SK-N-SH treated with all-trans-retinoic acid at 6 μM for 48 hours (cell line): Measurements from ENCODE around the gene GPBAR1.

Experiments
- ATAC-seq: fragments of 200-7000 bp; cut with Tn5 transposase; 3 replicates; pipeline ENCODE4 v1.9.1; 2020; ENCODE audit warnings: mild to moderate bottlenecking, moderate library complexity
- ARNTL ChIP-seq: fragments of 450-650 bp; formaldehyde crosslinking; IDR thresholded peaks from 2 replicates; pipeline ENCODE4 v1.5.0; 2020; ENCODE audit warnings: low read depth, mild to moderate bottlenecking, moderate library complexity, borderline replicate concordance
- BACH2 ChIP-seq: fragments of 250-450 bp; sonication (Bioruptor Pico); IDR thresholded peaks from 2 replicates; pipeline ENCODE4 v1.9.0; 2021; ENCODE audit warnings: mild to moderate bottlenecking, borderline replicate concordance
- CSDC2 ChIP-seq: fragments of 250-450 bp; sonication (Bioruptor Pico); IDR thresholded peaks from 2 replicates; pipeline ENCODE4 v1.5.0; 2020; ENCODE audit warnings: mild to moderate bottlenecking, moderate library complexity
- ESRRG ChIP-seq: fragments of 250-450 bp; sonication (Bioruptor Pico); IDR thresholded peaks from 2 replicates; pipeline ENCODE4 v1.6.1; 2021; ENCODE audit warnings: mild to moderate bottlenecking
- GLIS3 ChIP-seq: fragments of 250-450 bp; sonication (Bioruptor Pico); IDR thresholded peaks from 2 replicates; pipeline ENCODE4 v1.5.0; 2020; ENCODE audit warnings: mild to moderate bottlenecking, moderate library complexity
- ISL1 ChIP-seq: fragments of 250-450 bp; sonication (Bioruptor Pico); IDR thresholded peaks from 2 replicates; pipeline ENCODE4 v2.1.2; 2022; ENCODE audit warnings: mild to moderate bottlenecking, moderate library complexity
- OSR1 ChIP-seq: fragments of 250-450 bp; sonication (Bioruptor Pico); IDR thresholded peaks from 2 replicates; pipeline ENCODE4 v1.8.0; 2022; ENCODE audit warnings: moderate library complexity, mild to moderate bottlenecking, inconsistent platforms
- PPARA ChIP-seq: fragments of 250-450 bp; sonication (Bioruptor Pico); IDR thresholded peaks from 2 replicates; pipeline ENCODE4 v1.5.0; 2020; ENCODE audit warnings: mild to moderate bottlenecking, borderline replicate concordance
- RARB ChIP-seq: fragments of 250-450 bp; sonication (Bioruptor Pico); IDR thresholded peaks from 2 replicates; pipeline ENCODE4 v1.8.0; 2021; ENCODE audit warnings: mild to moderate bottlenecking, moderate library complexity
- SNAI2 ChIP-seq: fragments of 250-450 bp; sonication (Bioruptor Pico); IDR thresholded peaks from 2 replicates; pipeline ENCODE4 v1.5.0; 2020; ENCODE audit warnings: mild to moderate bottlenecking, moderate library complexity
- TCF4 ChIP-seq: fragments of 250-450 bp; sonication (Bioruptor Pico); IDR thresholded peaks from 2 replicates; pipeline ENCODE4 v1.8.0; 2021; ENCODE audit warnings: mild to moderate bottlenecking, moderate library complexity, borderline replicate concordance
- TOX ChIP-seq: fragments of 250-450 bp; sonication (Bioruptor Pico); IDR thresholded peaks from 2 replicates; pipeline ENCODE4 v1.8.0; 2021; ENCODE audit warnings: mild to moderate bottlenecking, moderate library complexity, borderline replicate concordance
- TSHZ2 ChIP-seq: fragments of 250-450 bp; sonication (Bioruptor Pico); IDR thresholded peaks from 2 replicates; pipeline ENCODE4 v1.5.0; 2020; ENCODE audit warnings: mild to moderate bottlenecking, moderate library complexity
- ZC3H10 ChIP-seq: fragments of 250-450 bp; sonication (Bioruptor Pico); IDR thresholded peaks from 2 replicates; pipeline ENCODE4 v1.5.1; 2021; ENCODE audit warnings: mild to moderate bottlenecking, moderate library complexity
- ZFP3 ChIP-seq: fragments of 250-450 bp; sonication (Bioruptor Pico); IDR thresholded peaks from 2 replicates; pipeline ENCODE4 v1.5.0; 2020; ENCODE audit warnings: mild to moderate bottlenecking, moderate library complexity
- ZFP30 ChIP-seq: fragments of 450-650 bp; formaldehyde crosslinking; IDR thresholded peaks from 2 replicates; pipeline ENCODE4 v1.5.0; 2022; ENCODE audit warnings: mild to moderate bottlenecking, moderate library complexity
- ZNF565 ChIP-seq: fragments of 450-650 bp; formaldehyde crosslinking; conservative IDR thresholded peaks from 2 replicates; pipeline ENCODE4 v1.5.0; 2020; ENCODE audit warnings: low read depth, mild to moderate bottlenecking, moderate library complexity
- ZNF70 ChIP-seq: fragments of 450-650 bp; formaldehyde crosslinking; IDR thresholded peaks from 2 replicates; pipeline ENCODE4 v1.5.0; 2020; ENCODE audit warnings: mild to moderate bottlenecking, moderate library complexity
- ZNF8 ChIP-seq: fragments of 450-650 bp; formaldehyde crosslinking; IDR thresholded peaks from 2 replicates; pipeline ENCODE4 v1.5.0; 2020; ENCODE audit warnings: mild to moderate bottlenecking, moderate library complexity
- TF ChIP-seq, protein P1 (sequence below): fragments of 250-450 bp; sonication (Bioruptor Pico); IDR thresholded peaks from 2 replicates; pipeline ENCODE4 v1.8.0; 2020; ENCODE audit warnings: mild to moderate bottlenecking, moderate library complexity, borderline replicate concordance
- TF ChIP-seq, protein P2 (sequence below): fragments of 250-450 bp; sonication (Bioruptor Pico); IDR thresholded peaks from 2 replicates; pipeline ENCODE4 v1.5.1; 2021; ENCODE audit warnings: mild to moderate bottlenecking, moderate library complexity
- TF ChIP-seq, protein P3 (sequence below): fragments of 250-450 bp; sonication (Bioruptor Pico); IDR thresholded peaks from 2 replicates; pipeline ENCODE4 v1.5.1; 2020; ENCODE audit warnings: low read depth, mild to moderate bottlenecking, moderate library complexity

The GPBAR1 gene

DNA sequence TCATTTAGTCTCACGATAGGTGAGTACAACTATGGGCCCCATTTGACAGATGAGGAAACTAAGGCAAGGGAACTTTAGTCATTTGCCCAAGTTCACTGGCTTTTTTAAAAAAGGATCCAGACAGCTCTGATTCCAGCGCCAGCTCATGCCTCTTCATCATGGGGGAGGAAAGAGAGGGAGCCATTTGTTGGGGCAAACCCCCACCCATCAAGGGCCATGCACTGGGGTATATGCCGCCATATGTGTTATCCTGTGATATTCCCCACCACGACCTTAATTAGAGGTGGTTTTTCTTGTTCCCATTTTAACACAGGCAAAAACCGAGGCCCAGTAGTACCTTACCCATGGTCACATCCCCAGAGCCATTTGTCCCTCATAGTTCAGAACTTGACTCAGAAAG lies 649 bp upstream of the GPBAR1 start:
- TF ChIP-seq SNAI2 (no peak), ARNTL (CRISPR knock-in tag) (no peak), ZC3H10 (no peak), ISL1 (CRISPR knock-in tag) (no peak), CSDC2 (no peak), GLIS3 (CRISPR knock-in tag) (no peak), TOX (no peak), ZFP30 (CRISPR knock-in tag) (no peak)
- TF ChIP-seq, protein P1, sequence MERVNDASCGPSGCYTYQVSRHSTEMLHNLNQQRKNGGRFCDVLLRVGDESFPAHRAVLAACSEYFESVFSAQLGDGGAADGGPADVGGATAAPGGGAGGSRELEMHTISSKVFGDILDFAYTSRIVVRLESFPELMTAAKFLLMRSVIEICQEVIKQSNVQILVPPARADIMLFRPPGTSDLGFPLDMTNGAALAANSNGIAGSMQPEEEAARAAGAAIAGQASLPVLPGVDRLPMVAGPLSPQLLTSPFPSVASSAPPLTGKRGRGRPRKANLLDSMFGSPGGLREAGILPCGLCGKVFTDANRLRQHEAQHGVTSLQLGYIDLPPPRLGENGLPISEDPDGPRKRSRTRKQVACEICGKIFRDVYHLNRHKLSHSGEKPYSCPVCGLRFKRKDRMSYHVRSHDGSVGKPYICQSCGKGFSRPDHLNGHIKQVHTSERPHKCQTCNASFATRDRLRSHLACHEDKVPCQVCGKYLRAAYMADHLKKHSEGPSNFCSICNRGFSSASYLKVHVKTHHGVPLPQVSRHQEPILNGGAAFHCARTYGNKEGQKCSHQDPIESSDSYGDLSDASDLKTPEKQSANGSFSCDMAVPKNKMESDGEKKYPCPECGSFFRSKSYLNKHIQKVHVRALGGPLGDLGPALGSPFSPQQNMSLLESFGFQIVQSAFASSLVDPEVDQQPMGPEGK (CRISPR knock-in tag) = no peak
- ATAC-seq = no peak

DNA sequence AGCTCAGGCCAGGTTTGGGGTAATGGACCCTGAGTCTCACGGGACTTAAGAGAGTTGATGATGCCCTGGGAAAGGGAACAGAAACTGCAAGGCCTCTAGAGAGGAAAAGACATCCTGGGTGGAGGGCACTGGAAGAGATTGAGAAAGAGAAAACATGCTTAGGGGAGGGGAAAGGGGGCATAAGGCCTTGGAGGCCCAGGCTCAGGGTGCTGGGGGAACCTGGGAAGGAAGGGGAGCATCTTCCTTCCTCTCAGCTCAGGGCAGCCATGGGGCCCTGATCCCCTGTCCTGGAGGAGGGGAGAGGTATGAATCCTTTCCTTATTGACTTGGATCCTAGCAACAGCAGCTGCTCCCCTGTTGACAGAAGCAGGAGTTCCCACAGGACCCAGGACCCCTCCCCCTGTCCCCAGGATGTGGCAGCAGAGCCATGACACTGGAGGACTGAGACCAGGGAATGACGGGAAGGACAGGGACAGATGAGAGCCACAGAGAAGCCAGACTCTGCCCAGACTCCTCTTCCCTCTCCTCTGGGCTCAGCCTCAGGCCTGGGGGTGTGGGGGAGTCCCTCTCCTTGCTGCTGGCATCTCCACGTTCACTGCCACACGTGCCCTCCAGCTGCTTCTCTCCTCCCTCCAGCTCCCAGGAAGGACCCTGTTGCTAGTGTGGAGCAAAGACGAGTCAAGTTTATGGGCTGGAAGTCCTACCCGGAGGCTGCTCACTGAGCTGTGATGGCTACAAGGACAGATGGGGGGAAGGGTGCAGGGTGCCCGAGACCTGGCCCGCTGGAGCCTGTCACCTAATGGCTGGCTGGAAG lies 815 bp downstream of the GPBAR1 start:
- no peak for ATAC-seq
- TF ChIP-seq TCF4 (no peak), ISL1 (CRISPR knock-in tag) (no peak), TSHZ2 (CRISPR knock-in tag) (no peak), RARB (CRISPR knock-in tag) (no peak), ARNTL (CRISPR knock-in tag) (no peak), ZNF8 (CRISPR knock-in tag) (no peak), ZC3H10 (no peak), GLIS3 (CRISPR knock-in tag) (no peak), ZFP3 (CRISPR knock-in tag) (no peak), ZNF70 (CRISPR knock-in tag) (no peak), BACH2 (CRISPR knock-in tag) (no peak), PPARA (CRISPR knock-in tag) (no peak), ESRRG (CRISPR knock-in tag) (no peak), OSR1 (CRISPR knock-in tag) (no peak)
- TF ChIP-seq, protein P1 (CRISPR knock-in tag) = no peak
- TF ChIP-seq, protein P2, sequence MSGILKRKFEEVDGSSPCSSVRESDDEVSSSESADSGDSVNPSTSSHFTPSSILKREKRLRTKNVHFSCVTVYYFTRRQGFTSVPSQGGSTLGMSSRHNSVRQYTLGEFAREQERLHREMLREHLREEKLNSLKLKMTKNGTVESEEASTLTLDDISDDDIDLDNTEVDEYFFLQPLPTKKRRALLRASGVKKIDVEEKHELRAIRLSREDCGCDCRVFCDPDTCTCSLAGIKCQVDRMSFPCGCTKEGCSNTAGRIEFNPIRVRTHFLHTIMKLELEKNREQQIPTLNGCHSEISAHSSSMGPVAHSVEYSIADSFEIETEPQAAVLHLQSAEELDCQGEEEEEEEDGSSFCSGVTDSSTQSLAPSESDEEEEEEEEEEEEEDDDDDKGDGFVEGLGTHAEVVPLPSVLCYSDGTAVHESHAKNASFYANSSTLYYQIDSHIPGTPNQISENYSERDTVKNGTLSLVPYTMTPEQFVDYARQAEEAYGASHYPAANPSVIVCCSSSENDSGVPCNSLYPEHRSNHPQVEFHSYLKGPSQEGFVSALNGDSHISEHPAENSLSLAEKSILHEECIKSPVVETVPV = no peak
- TF ChIP-seq, all 23 proteins: peak for 0

- no peak for ATAC-seq
Observed at GRCh38 chr2:218262237-218262600, 1.4 kb downstream of the GPBAR1 start.

More at GRCh38 chr2:218262237-218262600, 1.4 kb downstream of the GPBAR1 start:
- TF ChIP-seq, protein P2 = no peak
- TF ChIP-seq TOX (no peak), ZNF565 (CRISPR knock-in tag) (no peak), ZNF8 (CRISPR knock-in tag) (no peak), RARB (CRISPR knock-in tag) (no peak), CSDC2 (no peak), ZNF70 (CRISPR knock-in tag) (no peak), ISL1 (CRISPR knock-in tag) (no peak), SNAI2 (no peak)
- TF ChIP-seq, protein P1 (CRISPR knock-in tag) = no peak
- TF ChIP-seq, protein P3, sequence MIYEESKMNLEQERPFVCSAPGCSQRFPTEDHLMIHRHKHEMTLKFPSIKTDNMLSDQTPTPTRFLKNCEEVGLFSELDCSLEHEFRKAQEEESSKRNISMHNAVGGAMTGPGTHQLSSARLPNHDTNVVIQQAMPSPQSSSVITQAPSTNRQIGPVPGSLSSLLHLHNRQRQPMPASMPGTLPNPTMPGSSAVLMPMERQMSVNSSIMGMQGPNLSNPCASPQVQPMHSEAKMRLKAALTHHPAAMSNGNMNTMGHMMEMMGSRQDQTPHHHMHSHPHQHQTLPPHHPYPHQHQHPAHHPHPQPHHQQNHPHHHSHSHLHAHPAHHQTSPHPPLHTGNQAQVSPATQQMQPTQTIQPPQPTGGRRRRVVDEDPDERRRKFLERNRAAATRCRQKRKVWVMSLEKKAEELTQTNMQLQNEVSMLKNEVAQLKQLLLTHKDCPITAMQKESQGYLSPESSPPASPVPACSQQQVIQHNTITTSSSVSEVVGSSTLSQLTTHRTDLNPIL (CRISPR knock-in tag) = no peak
